HepG2 (cell line): Measurements from ENCODE around the gene GABBR2. TPM values are rescaled to one million over a fixed set of nuclear protein-coding genes. Genes with fewer than 3 reads are reported as not detected.

Experiments
- ATAC-seq: fragments of 200-7000 bp; cut with Tn5 transposase; 3 replicates; pipeline ENCODE4 v1.9.1; 2020; ENCODE audit warnings: mild to moderate bottlenecking, moderate library complexity
- BruUV-seq: library from RNA; stranded (reverse); fragments of 400-500 nt; replicated peaks from 2 replicates; lab custom pipeline; 2021; lab: Mats Ljungman, UMichigan
- CTCF ChIA-PET: fragments of 300-600 bp; formaldehyde crosslinking; extraction: SDS; loops from one replicate; lab custom pipeline; 2021; ENCODE audit warnings: low total read pairs, inconsistent platforms, low intra/inter-chr PET ratio; lab: Yijun Ruan, JAX
- POLR2A ChIA-PET: fragments of 350-600 bp; sonication (Branson Sonifier 250); formaldehyde crosslinking; loops from one replicate; lab custom pipeline; 2020; ENCODE audit warnings: antibody characterized with exemption, inconsistent platforms; lab: Yijun Ruan, JAX
- DNase-seq: peaks from one replicate; pipeline ENCODE4 v3.0.0-alpha.2; 2015; ENCODE audit warnings: low spot score
- FAIRE-seq: peaks from 3 replicates; lab custom pipeline; 2011; peaks lifted over from hg19 to GRCh38; lab: Jason Lieb, UNC
- H2AFZ ChIP-seq: one replicate; pipeline ENCODE4 v1.6.1; 2011; ENCODE audit warnings: low read length, inconsistent platforms
- H3K27ac ChIP-seq: fragments of 300-600 bp; 3 replicates; pipeline ENCODE4 v1.8.0; 2011; ENCODE audit warnings: mixed run types, mild to moderate bottlenecking, mixed read lengths, low read length, inconsistent platforms; ENCODE audit not compliant: insufficient read depth; ENCODE audit errors: extremely low read length
- H3K27me3 ChIP-seq, 2 experiments: fragments of 200-600 bp in 1 of 2; 2 replicates in 1 of 2; 3 replicates in 1 of 2; pipeline versions ENCODE4 v1.6.0 to v1.8.0; 2011; ENCODE audit warnings: low read length in 2 of 2, mild to moderate bottlenecking in 2 of 2, moderate library complexity in 2 of 2, inconsistent platforms in 1 of 2; ENCODE audit not compliant: insufficient read depth in 2 of 2, control insufficient read depth in 1 of 2
- H3K36me3 ChIP-seq, 2 experiments: fragments of 200-600 bp in 1 of 2; replicated peaks in 1 of 2; 2 replicates in 1 of 2; 3 replicates in 1 of 2; pipeline versions ENCODE4 v1.5.1 to v1.8.0; 2011; ENCODE audit warnings: low read length in 2 of 2, inconsistent platforms in 1 of 2; ENCODE audit not compliant: insufficient read depth in 2 of 2, control insufficient read depth in 1 of 2
- H3K4me1 ChIP-seq: 2 replicates; pipeline ENCODE4 v1.5.1; 2012; ENCODE audit warnings: low read length, inconsistent platforms; ENCODE audit not compliant: insufficient read depth
- H3K4me2 ChIP-seq: 2 replicates; pipeline ENCODE4 v1.6.0; 2011; ENCODE audit warnings: low read depth, low read length, inconsistent platforms
- H3K4me3 ChIP-seq, 3 experiments: fragments of 200-600 bp in 1 of 3; sonication (generic), shearing (Covaris generic) in 1 of 3; replicated peaks in 1 of 3; 2 replicates each; pipeline ENCODE4 v1.5.1; 2011 to 2016; ENCODE audit warnings: low read length in 3 of 3, inconsistent platforms in 2 of 3, low read depth in 2 of 3, mild to moderate bottlenecking in 2 of 3, control low read depth in 1 of 3, mixed read lengths in 1 of 3; ENCODE audit not compliant: insufficient read depth in 1 of 3
- H3K79me2 ChIP-seq: one replicate; pipeline ENCODE4 v1.6.1; 2011; ENCODE audit warnings: low read length, inconsistent platforms; ENCODE audit not compliant: insufficient read depth
- H3K9ac ChIP-seq: 2 replicates; pipeline ENCODE4 v1.6.0; 2011; ENCODE audit warnings: mild to moderate bottlenecking, low read depth, low read length, inconsistent platforms; ENCODE audit not compliant: insufficient read depth
- H3K9me3 ChIP-seq: 2 replicates; pipeline ENCODE4 v1.5.1; 2012; ENCODE audit warnings: mild to moderate bottlenecking, low read length
- H4K20me1 ChIP-seq: 2 replicates; pipeline ENCODE4 v1.6.0; 2011; ENCODE audit warnings: inconsistent platforms, mild to moderate bottlenecking, low read length, moderate library complexity; ENCODE audit not compliant: insufficient read depth
- CENPX ChIP-seq: sonication (generic); formaldehyde crosslinking; IDR thresholded peaks from 2 replicates; pipeline ENCODE4 v1.9.0; 2021; ENCODE audit warnings: mild to moderate bottlenecking, missing genetic modification reagents, moderate library complexity
- ISX ChIP-seq: sonication (generic); formaldehyde crosslinking; conservative IDR thresholded peaks from 2 replicates; pipeline ENCODE4 v1.5.0; 2020; ENCODE audit warnings: missing genetic modification reagents
- NFRKB ChIP-seq: fragments of 450-650 bp; IDR thresholded peaks from 2 replicates; pipeline ENCODE4 v1.6.1; 2017
- PHB2 ChIP-seq: fragments of 450-650 bp; IDR thresholded peaks from 2 replicates; pipeline ENCODE4 v1.6.1; 2018; ENCODE audit not compliant: partially characterized antibody
- TAF1 ChIP-seq: sonication (generic); formaldehyde crosslinking; IDR thresholded peaks from 2 replicates; pipeline ENCODE4 v1.4.0; 2020; ENCODE audit warnings: missing genetic modification reagents
- ZFP41 ChIP-seq: sonication (generic); formaldehyde crosslinking; IDR thresholded peaks from 2 replicates; pipeline ENCODE4 v1.4.0; 2020; ENCODE audit warnings: mild to moderate bottlenecking, missing genetic modification reagents, borderline replicate concordance
- ZNF138 ChIP-seq: sonication (generic); formaldehyde crosslinking; IDR thresholded peaks from 2 replicates; pipeline ENCODE4 v1.5.0; 2020; ENCODE audit warnings: mild to moderate bottlenecking, low read depth, missing genetic modification reagents
- ZNF468 ChIP-seq: sonication (generic); formaldehyde crosslinking; IDR thresholded peaks from 2 replicates; pipeline ENCODE4 v1.8.0; 2022; ENCODE audit warnings: mild to moderate bottlenecking, moderate library complexity, missing genetic modification reagents
- ZNF75D ChIP-seq: sonication (generic); formaldehyde crosslinking; IDR thresholded peaks from 2 replicates; pipeline ENCODE4 v1.8.1; 2023; ENCODE audit warnings: missing genetic modification reagents, mild to moderate bottlenecking, borderline replicate concordance
- ZSCAN30 ChIP-seq: sonication (generic); formaldehyde crosslinking; IDR thresholded peaks from 2 replicates; pipeline ENCODE4 v1.5.0; 2020; ENCODE audit warnings: mild to moderate bottlenecking, missing genetic modification reagents
- WGBS: methylation state at CpG from one replicate; pipeline ENCODE4 v1.1.6; 2017; ENCODE audit warnings: low lambda C conversion rate; 5-methylcytosine and 5-hydroxymethylcytosine counted together
- in situ Hi-C: cut with HindIII; loops from 2 replicates; pipeline ENCODE4 v1.10.0; 2017; ENCODE audit warnings: low pct_unique_long_range_greater_than_20kb; ENCODE audit not compliant: extremely low pct_ligation_motif_present
- intact Hi-C: fragments of 100-400 bp; cut with micrococcal nuclease; formaldehyde crosslinking; loops from one replicate; pipeline ENCODE4 v1.10.0; 2022; ENCODE audit not compliant: unreplicated experiment
- polyA plus RNA-seq, 8 experiments: library from polyadenylated mRNA; depleted of rRNA in 3 of 8; stranded (reverse) in 7 of 8; unstranded in 1 of 8; fragments of >200 nt; fragmentation: Illumina TruSeq in 4 of 8; extraction: Trizol in 4 of 8; gene quantifications; 2 replicates each; pipeline versions ENCODE4 v1.2.1 to v1.2.3, GENCODE V29; 2011 to 2016; ENCODE audit warnings: low read depth in 4 of 8, missing spikeins in 1 of 8, mixed read lengths in 1 of 8; ENCODE audit not compliant: insufficient read depth in 1 of 8
- total RNA-seq, 5 experiments: library from RNA; depleted of rRNA; stranded (reverse); fragments of >200 nt; fragmentation: Illumina TruSeq; extraction: Trizol; gene quantifications; 2 replicates each; pipeline ENCODE4 v1.2.3, GENCODE V29; 2016; ENCODE audit warnings: low read depth in 1 of 5
- TF ChIP-seq, protein P1 (sequence below): sonication (generic); formaldehyde crosslinking; conservative IDR thresholded peaks from 2 replicates; pipeline ENCODE4 v1.4.0; 2020; ENCODE audit warnings: missing genetic modification reagents
- TF ChIP-seq, protein P2 (sequence below): sonication (generic); formaldehyde crosslinking; IDR thresholded peaks from 2 replicates; pipeline ENCODE4 v1.4.0; 2020; ENCODE audit warnings: mild to moderate bottlenecking, missing genetic modification reagents
- TF ChIP-seq, protein P3 (sequence below): IDR thresholded peaks from 2 replicates; pipeline ENCODE4 v1.6.1; 2016
- TF ChIP-seq, protein P4 (sequence below): sonication (generic); formaldehyde crosslinking; IDR thresholded peaks from 2 replicates; pipeline ENCODE4 v1.4.0; 2020; ENCODE audit warnings: missing genetic modification reagents, mild to moderate bottlenecking, borderline replicate concordance

Gene GABBR2
- total and polyA plus RNA-seq, 2 of the 13 experiments (the other 11 are each of a cell fraction or from before 2014, with no cell fraction given), result 0.02 TPM; not detected in 1

DNA sequence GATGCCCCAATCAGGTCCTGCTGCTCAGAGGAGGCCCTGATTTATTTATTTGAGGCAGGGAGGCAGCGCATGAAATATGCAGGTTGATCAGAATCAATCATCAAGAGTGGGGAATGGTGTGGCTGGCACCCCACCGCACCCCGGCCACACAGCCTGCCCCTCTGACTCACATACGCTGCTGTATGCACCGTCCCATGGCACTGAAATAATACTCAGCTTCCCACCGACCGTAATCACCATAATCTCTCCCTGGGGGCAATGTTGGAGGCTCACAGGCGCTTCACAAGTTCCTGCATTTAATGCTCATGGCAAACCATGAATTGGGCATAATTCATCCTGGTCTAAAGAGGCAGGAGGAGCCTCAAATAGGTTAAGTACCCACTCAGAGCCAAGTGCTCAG is 312.1 kb downstream of the GABBR2 start:
- ATAC-seq (no peak), FAIRE-seq (no peak), DNase-seq (no peak)
- Histone ChIP-seq H4K20me1 (no peaks in the 10 kb centered on the region), H3K27me3 (peaks cover 1 to 7% of the 10 kb centered on the region in 2 experiments; a peak in 1 of 5 replicates), H3K4me2 (no peak overlapping the region), H2AFZ (no peak overlapping the region), H3K4me3 (no peak overlapping the region), H3K36me3 (no peaks in the 10 kb centered on the region), H3K27ac (no peak overlapping the region), H3K79me2 (no peaks in the 10 kb centered on the region), H3K9me3 (no peaks in the 10 kb centered on the region), H3K9ac (no peak overlapping the region), H3K4me1 (no peaks in the 10 kb centered on the region)
- intact Hi-C loops (no loop called here), in situ Hi-C loops (no loop called here)
- WGBS, result 15% methylated on average over 7 of the region's 8 CpGs
- BruUV-seq, result no TSS peak
- POLR2A ChIA-PET, result no interaction called here
- no peak for TF ChIP-seq ZNF75D
- TF ChIP-seq PHB2, result no peak
- TF ChIP-seq ZSCAN30 (CRISPR knock-in tag), result no peak
- TF ChIP-seq, protein P1, sequence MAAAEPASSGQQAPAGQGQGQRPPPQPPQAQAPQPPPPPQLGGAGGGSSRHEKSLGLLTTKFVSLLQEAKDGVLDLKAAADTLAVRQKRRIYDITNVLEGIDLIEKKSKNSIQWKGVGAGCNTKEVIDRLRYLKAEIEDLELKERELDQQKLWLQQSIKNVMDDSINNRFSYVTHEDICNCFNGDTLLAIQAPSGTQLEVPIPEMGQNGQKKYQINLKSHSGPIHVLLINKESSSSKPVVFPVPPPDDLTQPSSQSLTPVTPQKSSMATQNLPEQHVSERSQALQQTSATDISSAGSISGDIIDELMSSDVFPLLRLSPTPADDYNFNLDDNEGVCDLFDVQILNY (CRISPR knock-in tag), result no peak
- no peak for TF ChIP-seq ZNF468
- no peak for TF ChIP-seq TAF1 (CRISPR knock-in tag)
- TF ChIP-seq, protein P2, sequence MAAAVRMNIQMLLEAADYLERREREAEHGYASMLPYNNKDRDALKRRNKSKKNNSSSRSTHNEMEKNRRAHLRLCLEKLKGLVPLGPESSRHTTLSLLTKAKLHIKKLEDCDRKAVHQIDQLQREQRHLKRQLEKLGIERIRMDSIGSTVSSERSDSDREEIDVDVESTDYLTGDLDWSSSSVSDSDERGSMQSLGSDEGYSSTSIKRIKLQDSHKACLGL, result no peak
- CTCF ChIA-PET, result no interaction called here

DNA sequence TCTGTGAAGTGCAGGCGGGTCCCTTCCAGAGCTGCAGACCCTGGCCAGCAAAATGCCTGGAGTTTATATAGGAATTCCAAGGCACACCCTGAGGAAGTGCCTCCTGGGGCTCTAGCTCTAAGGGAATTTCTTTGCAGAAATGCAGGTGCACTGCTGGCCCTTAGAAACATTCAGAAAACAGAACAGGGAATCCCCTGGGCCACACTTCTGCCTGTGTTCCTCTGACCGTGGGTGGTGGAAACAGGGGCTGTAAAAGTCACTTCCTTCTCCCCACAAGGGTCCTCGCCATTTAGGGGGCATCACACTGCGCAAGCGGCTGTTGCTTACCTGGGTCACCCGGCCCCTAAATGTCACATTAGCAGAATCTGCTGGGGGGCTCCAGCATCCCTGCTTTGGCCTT is 312.5 kb downstream of the GABBR2 start:
- no TSS peak for BruUV-seq
- in situ Hi-C loops, result no loop called here
- WGBS, result 17% methylated on average over 1 of the region's 6 CpGs
- Histone ChIP-seq H3K79me2 (no peaks in the 10 kb centered on the region), H3K27ac (no peak overlapping the region), H3K36me3 (no peaks in the 10 kb centered on the region), H3K9ac (no peak overlapping the region), H3K27me3 (peaks cover 1 to 7% of the 10 kb centered on the region in 2 experiments; a peak in 1 of 5 replicates), H4K20me1 (no peaks in the 10 kb centered on the region), H3K9me3 (no peaks in the 10 kb centered on the region), H2AFZ (no peak overlapping the region), H3K4me1 (no peaks in the 10 kb centered on the region), H3K4me3 (no peak overlapping the region), H3K4me2 (no peak overlapping the region)
- FAIRE-seq (no peak), DNase-seq (no peak), ATAC-seq (no peak)
- intact Hi-C loops, result no loop called here
- ChIA-PET CTCF (no interaction called here), POLR2A (no interaction called here)
- TF ChIP-seq NFRKB, result no peak
- no peak for TF ChIP-seq ZNF138 (CRISPR knock-in tag)
- TF ChIP-seq, protein P3, sequence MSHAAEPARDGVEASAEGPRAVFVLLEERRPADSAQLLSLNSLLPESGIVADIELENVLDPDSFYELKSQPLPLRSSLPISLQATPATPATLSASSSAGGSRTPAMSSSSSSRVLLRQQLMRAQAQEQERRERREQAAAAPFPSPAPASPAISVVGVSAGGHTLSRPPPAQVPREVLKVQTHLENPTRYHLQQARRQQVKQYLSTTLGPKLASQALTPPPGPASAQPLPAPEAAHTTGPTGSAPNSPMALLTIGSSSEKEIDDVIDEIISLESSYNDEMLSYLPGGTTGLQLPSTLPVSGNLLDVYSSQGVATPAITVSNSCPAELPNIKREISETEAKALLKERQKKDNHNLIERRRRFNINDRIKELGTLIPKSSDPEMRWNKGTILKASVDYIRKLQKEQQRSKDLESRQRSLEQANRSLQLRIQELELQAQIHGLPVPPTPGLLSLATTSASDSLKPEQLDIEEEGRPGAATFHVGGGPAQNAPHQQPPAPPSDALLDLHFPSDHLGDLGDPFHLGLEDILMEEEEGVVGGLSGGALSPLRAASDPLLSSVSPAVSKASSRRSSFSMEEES (CRISPR knock-in tag), result no peak
- TF ChIP-seq, protein P4, sequence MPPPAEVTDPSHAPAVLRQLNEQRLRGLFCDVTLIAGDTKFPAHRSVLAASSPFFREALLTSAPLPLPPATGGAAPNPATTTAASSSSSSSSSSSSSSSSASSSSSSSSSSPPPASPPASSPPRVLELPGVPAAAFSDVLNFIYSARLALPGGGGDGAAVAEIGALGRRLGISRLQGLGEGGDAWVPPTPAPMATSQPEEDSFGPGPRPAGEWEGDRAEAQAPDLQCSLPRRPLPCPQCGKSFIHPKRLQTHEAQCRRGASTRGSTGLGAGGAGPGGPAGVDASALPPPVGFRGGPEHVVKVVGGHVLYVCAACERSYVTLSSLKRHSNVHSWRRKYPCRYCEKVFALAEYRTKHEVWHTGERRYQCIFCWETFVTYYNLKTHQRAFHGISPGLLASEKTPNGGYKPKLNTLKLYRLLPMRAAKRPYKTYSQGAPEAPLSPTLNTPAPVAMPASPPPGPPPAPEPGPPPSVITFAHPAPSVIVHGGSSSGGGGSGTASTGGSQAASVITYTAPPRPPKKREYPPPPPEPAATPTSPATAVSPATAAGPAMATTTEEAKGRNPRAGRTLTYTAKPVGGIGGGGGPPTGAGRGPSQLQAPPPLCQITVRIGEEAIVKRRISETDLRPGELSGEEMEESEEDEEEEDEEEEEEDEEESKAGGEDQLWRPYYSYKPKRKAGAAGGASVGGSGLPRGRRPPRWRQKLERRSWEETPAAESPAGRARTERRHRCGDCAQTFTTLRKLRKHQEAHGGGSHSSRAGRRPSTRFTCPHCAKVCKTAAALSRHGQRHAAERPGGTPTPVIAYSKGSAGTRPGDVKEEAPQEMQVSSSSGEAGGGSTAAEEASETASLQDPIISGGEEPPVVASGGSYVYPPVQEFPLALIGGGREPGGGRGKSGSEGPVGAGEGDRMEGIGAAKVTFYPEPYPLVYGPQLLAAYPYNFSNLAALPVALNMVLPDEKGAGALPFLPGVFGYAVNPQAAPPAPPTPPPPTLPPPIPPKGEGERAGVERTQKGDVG (CRISPR knock-in tag), result no peak
- TF ChIP-seq ZFP41 (CRISPR knock-in tag), result no peak
- TF ChIP-seq ISX (CRISPR knock-in tag), result no peak
- TF ChIP-seq CENPX, result no peak
